Stimulated activated CD4-positive, alpha-beta T cell treated with anti-CD3 and anti-CD28 coated beads, Interleukin-4, amount 100 ng/mL, for 4 hours (primary cell): ENCODE results near the gene CXorf66.
"Not testable (repeated sequence)": the region's sequence is repeated elsewhere in the genome, so short reads cannot be mapped to it uniquely, and the experiment has no call there.

Experiments
- DNase-seq, 2 experiments: peaks; one replicate each; pipeline ENCODE4 v3.0.0-alpha.2; 2020

CXorf66 gene

DNA sequence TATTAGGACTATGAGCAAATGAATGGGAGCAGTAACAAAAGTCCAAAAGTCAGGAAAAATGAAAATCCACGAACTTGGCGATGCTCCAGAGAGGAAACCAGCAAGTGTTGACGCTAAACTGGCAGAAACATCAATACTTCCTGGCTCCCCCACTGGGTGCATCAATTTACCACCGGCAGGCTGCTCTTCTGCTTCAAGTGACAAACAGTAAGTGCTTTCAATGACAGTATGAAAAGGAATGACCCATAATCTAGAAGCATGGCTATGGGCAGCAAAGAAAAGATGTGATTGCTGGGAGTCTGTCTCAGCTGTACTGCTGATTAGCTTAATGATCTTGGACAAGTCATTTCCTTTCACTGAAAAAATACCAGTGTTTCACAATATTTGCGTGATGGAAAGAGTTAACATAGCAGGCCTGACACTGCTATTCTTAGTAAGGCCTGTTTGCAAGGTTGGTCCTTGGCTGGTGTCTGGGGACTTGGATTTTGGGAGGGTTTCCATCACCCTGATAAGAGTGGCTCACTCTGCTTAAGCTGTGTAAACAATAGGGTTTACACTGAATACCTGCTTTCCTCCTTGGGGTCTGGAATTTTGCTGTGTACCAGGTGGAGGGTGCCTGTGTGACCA is 41.1 kb downstream of the CXorf66 start:
- DNase-seq, result no peak

DNA sequence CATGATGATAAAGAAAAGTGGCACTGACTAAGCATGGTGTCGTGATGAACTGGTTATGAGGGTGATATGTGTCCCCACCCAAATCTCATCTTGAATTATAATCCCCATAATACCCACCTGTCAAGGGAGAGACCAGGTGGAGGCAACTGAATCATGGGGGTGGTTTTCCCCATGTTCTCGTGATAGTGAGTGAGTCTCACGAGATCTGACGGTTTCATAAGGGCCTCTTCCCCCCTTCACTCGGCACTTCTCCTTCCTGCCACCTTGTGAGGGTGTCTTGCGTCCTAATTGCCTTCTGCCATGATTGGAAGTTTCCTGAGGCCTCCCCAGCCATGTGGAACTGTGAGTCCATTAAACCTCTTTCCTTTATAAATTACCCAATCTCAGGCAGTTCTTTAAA is 44.2 kb downstream of the CXorf66 start:
- not testable (repeated sequence) for DNase-seq

GRCh38 chrX:139920316-139920715 is 45.0 kb downstream of the CXorf66 start:
- no peak for DNase-seq

DNA sequence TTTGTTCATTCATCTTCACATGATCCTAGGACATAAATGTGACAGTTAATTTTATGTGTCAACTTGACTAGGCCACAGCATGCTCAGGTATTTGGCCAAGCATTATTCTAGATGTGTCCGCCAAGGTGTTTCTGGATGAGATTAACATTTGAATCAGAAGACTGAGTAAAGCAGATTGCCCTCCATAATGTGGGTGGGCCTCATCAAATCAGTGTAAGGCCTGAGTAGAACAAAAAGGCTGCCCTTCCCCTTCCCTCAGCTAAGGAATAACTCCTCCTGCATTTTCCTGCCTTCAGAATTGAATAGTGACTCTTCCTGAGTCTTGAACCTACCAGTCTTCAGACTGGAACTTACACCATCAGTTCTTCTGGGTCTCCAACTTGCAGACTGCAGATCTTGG is 50.9 kb downstream of the CXorf66 start:
- no peak for DNase-seq

- no peak for DNase-seq
Measured at GRCh38 chrX:139909712-139910111, 55.6 kb downstream of the CXorf66 start.

- DNase-seq, result no peak
Measured at GRCh38 chrX:139907078-139907477, 58.2 kb downstream of the CXorf66 start.

DNA sequence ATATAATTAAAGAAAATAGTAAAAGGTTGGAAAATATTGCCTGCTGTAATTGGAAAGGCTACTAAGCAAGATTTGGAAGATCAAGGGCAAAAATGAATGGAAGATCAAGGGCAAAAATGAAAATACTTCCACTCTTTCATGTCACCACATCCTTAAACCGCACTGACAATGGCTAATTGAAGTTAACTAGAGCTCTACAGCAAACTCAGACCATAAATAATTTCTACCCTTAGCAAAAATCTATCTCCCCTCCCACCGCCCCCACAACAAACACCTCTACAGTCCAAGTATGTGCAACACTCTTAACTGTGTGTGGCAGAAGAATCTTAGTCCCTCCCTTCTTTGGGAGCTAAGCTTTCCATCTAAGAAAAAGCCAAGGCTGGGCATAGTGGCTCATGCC is 59.6 kb downstream of the CXorf66 start:
- DNase-seq, result no peak
